KOPT-K1 (cell line): ENCODE measurements around the gene FAM110C.
"Not testable (repeated sequence)": the region's sequence is repeated elsewhere in the genome, so short reads cannot be mapped to it uniquely, and the experiment has no call there.

Source experiments
- H3K27ac ChIP-seq: fragments of 200-600 bp; sonication (generic); 2 replicates; pipeline ENCODE4 v1.5.1; 2016; ENCODE audit warnings: antibody characterized with exemption, mild to moderate bottlenecking, low read depth, low read length; ENCODE audit not compliant: poor library complexity, severe bottlenecking
- H3K36me3 ChIP-seq: fragments of 200-600 bp; sonication (generic); 2 replicates; pipeline ENCODE4 v1.5.1; 2017; ENCODE audit warnings: antibody characterized with exemption, mild to moderate bottlenecking, low read length, moderate library complexity; ENCODE audit not compliant: insufficient read depth
- H3K9me3 ChIP-seq: fragments of 200-600 bp; sonication (generic); 2 replicates; pipeline ENCODE4 v1.5.1; 2017; ENCODE audit warnings: antibody characterized with exemption, low read length, mild to moderate bottlenecking; ENCODE audit not compliant: insufficient read depth, poor library complexity, severe bottlenecking

FAM110C gene

GRCh38 chr2:28406-28975 lies 17.8 kb downstream of the FAM110C start:
- Histone ChIP-seq H3K36me3 (no peaks in the 10 kb centered on the region), H3K27ac (peak overlapping the region; percentile 73), H3K9me3 (no peaks in the 10 kb centered on the region)

DNA sequence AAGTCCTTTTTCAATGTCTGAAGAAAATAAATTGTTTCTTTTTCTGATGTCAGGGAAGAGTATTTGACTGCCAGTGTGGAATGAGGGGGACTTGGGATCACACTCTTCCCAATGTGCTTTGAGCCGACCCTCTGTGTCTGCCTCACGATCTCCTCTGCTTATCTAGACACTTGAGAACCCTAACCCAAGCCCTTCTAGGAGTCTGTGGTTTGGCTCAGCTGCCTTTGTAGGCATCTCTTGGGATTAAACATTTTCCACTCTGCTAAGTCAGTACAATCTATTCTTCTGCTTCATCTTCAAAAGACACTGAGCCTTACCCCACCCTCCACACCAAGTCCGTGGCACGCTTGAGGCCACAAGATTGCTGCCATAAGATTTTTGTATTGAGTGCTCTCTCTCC lies 19.4 kb downstream of the FAM110C start:
- no peaks in the 10 kb centered on the region for H3K36me3 ChIP-seq
- peak overlapping the region; percentile 73 for H3K27ac ChIP-seq

GRCh38 chr2:25543-25942 lies 20.8 kb downstream of the FAM110C start:
- Histone ChIP-seq H3K36me3 (no peaks in the 10 kb centered on the region), H3K9me3 (peaks cover 4% of the 10 kb centered on the region), H3K27ac (no peak overlapping the region)

More for the DNA sequence above, 19.4 kb downstream of the FAM110C start:
- H3K9me3 ChIP-seq, result peaks cover 4% of the 10 kb centered on the region

DNA sequence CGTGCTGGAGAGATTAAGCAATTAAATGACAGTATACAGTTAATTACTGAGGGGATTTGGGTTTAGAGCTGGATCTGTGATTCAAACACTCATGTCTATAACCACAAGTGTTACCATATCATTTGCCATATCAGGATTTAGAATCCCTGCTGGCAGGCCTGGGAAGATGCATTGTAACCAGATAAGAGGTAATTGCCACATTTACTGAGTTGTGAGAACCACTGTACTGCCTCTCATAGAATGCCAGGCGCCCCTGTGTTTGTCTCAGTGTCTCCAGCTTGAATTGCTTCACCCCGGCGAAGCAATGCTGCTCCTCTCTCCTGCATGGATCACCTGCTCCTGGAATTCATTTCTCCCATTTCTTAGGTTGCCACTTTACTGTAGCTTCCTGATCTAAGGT lies 21.7 kb downstream of the FAM110C start:
- H3K9me3 ChIP-seq, H3K36me3 ChIP-seq: not testable (repeated sequence)
- peak overlapping the region; percentile 57 for H3K27ac ChIP-seq

GRCh38 chr2:24107-24506 lies 22.2 kb downstream of the FAM110C start:
- H3K9me3 ChIP-seq, result peaks cover 4% of the 10 kb centered on the region
- peak overlapping the region; percentile 57 for H3K27ac ChIP-seq
- H3K36me3 ChIP-seq, result no peaks in the 10 kb centered on the region

DNA sequence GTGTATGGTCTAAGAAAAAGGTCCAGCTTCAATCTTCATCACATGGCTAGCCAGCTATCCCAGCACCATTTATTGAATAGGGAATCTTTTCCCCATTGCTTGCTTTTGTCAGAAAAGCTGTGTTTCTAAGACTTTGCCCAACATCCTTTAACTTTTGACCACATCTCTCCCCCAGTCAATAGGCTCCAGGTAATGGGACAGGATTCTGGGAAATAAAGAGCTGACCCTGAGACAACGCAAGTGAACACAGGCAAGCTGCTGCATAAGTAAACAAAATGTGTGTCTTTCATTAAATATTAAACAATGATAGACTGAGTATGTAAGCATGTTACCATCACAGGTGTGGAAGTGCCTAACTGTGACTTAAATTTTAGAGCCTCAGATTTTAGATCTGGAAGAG lies 23.0 kb downstream of the FAM110C start:
- Histone ChIP-seq H3K36me3 (no peaks in the 10 kb centered on the region), H3K27ac (peak overlapping the region; percentile 57), H3K9me3 (peaks cover 4% of the 10 kb centered on the region)

GRCh38 chr2:22244-22643 lies 24.1 kb downstream of the FAM110C start:
- not testable (repeated sequence) for H3K9me3 ChIP-seq, H3K36me3 ChIP-seq, H3K27ac ChIP-seq

DNA sequence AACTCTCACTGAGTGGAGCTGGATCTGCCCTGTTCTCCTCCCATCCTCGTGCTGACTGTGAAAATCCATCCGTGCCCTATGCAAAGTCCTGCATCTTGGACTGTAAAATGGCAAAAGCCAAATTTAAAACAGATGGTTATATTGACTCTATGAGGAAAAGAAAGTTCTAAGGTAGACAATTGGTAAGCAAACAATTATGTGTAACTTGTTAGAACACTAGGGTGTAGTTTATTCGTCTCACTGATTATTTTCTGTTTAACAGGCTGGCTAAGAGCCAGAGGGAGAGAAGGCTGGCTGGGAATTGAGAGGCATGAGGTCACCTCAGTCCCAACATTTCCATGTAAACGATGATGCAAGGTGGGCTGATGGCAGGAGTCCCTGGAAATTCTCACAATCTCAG lies 26.0 kb downstream of the FAM110C start:
- not testable (repeated sequence) for H3K9me3 ChIP-seq, H3K27ac ChIP-seq, H3K36me3 ChIP-seq

GRCh38 chr2:19505-19904 lies 26.8 kb downstream of the FAM110C start:
- Histone ChIP-seq H3K27ac (no peak overlapping the region), H3K9me3 (peaks cover 4% of the 10 kb centered on the region), H3K36me3 (no peaks in the 10 kb centered on the region)

GRCh38 chr2:18402-19271 lies 27.7 kb downstream of the FAM110C start:
- no peaks in the 10 kb centered on the region for H3K36me3 ChIP-seq
- no peak overlapping the region for H3K27ac ChIP-seq
- H3K9me3 ChIP-seq, result peaks cover 4% of the 10 kb centered on the region

GRCh38 chr2:15916-16315 lies 30.4 kb downstream of the FAM110C start:
- not testable (repeated sequence) for H3K27ac ChIP-seq, H3K9me3 ChIP-seq, H3K36me3 ChIP-seq

DNA sequence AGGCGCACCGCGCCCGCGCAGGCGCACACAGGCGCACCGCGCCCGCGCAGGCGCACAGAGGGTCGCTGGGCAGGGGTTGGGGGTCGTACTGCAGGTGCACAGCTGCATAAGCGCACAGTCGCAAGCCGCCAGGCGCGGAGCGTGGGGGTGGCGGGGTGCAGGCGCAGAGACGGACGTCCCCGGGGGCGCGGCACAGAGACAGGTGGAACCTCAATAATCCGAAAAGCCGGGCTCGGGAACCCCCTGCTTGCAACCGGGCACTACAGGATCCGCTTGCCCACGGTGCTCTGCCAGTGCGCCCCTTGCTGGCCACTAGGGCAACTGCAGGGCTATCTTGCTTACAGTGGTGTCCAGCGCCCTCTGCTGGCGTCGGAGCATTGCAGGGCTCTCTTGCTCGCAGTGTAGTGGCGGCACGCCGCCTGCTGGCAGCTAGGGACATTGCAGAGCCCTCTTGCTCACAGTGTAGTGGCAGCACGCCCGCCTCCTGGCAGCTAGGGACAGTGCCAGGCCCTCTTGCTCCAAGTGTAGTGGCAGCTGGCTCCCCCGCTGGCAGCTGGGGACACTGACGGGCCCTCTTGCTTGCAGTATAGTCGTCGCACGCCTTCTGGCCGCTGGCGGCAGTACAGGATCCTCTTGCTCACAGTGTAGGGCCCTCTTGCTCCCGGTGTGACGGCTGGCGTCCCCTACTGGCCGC lies 34.9 kb downstream of the FAM110C start:
- no peaks in the 10 kb centered on the region for H3K36me3 ChIP-seq
- peaks cover 14% of the 10 kb centered on the region for H3K9me3 ChIP-seq
- H3K27ac ChIP-seq, result no peak overlapping the region

DNA sequence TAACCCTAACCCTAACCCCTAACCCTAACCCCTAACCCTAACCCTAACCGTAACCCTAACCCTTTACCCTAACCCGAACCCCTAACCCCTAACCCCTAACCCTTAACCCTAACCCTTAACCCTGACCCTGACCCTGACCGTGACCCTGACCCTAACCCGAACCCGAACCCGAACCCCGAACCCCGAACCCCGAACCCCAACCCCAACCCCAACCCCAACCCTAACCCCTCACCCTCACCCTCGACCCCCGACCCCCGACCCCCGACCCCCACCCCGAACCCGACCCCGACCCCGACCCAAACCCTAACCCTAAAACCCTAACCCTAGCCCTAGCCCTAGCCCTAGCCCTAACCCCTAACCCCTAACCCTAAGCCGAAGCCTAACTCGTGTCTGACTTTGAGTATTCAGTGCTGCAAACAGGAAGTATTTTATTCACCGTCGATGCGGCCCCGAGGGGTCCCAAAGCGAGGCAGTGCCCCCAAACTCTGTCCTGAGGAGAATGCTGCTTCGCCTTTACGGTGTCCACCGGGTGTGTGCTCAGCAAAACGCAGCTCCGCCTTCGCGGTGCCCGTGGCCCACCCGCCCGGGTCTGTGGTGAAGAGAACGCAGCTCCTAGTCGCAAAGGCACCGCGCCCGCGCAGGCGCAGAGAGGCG lies 36.0 kb downstream of the FAM110C start:
- H3K9me3 ChIP-seq, result peaks cover 14% of the 10 kb centered on the region
- H3K27ac ChIP-seq, result no peak overlapping the region
- H3K36me3 ChIP-seq, result no peaks in the 10 kb centered on the region
